GM18499 (cell line): Measurements from ENCODE around the gene SERPINA9.
"Not testable (repeated sequence)": the region's sequence is repeated elsewhere in the genome, so short reads cannot be mapped to it uniquely, and the experiment has no call there.

Experiments used
- ATAC-seq: cut with Tn5 transposase; IDR thresholded peaks from one replicate; pipeline ENCODE4 v1.9.1; 2021; ENCODE audit warnings: moderate number of reproducible peaks; ENCODE audit not compliant: insufficient read depth, unreplicated experiment

The SERPINA9 gene

GRCh38 chr14:94476023-94476422, at the start of gene SERPINA9:
Gene SERPINA9, minus strand, starts transcription at chr14:94476197. Its CDS starts 6,357 bp downstream, at chr14:94469840.
- no peak for ATAC-seq

- ATAC-seq = no peak
Measured at GRCh38 chr14:94524093-94524492, 48.1 kb upstream of the SERPINA9 start.

- ATAC-seq = no peak
Measured at GRCh38 chr14:94523265-94523664, 47.3 kb upstream of the SERPINA9 start.

GRCh38 chr14:94522115-94522724, 46.2 kb upstream of the SERPINA9 start:
- ATAC-seq = no peak

GRCh38 chr14:94521375-94522114, 45.5 kb upstream of the SERPINA9 start:
- no peak for ATAC-seq

- ATAC-seq = no peak
Measured at GRCh38 chr14:94517641-94518257, 41.8 kb upstream of the SERPINA9 start.

GRCh38 chr14:94517248-94517640, 41.2 kb upstream of the SERPINA9 start:
- ATAC-seq = no peak

GRCh38 chr14:94515856-94516255, 39.9 kb upstream of the SERPINA9 start:
- ATAC-seq = no peak

GRCh38 chr14:94515426-94515825, 39.4 kb upstream of the SERPINA9 start:
- ATAC-seq = no peak

- ATAC-seq = no peak
Measured at GRCh38 chr14:94514351-94514750, 38.4 kb upstream of the SERPINA9 start.

GRCh38 chr14:94510481-94510880, 34.5 kb upstream of the SERPINA9 start:
- not testable (repeated sequence) for ATAC-seq

GRCh38 chr14:94509356-94509755, 33.4 kb upstream of the SERPINA9 start, which contains the start of gene SERPINA12:
Gene SERPINA12, minus strand, starts transcription at chr14:94509469. Its CDS starts 11,072 bp downstream, at chr14:94498397.
- no peak for ATAC-seq

GRCh38 chr14:94505641-94506040, 29.6 kb upstream of the SERPINA9 start:
- no peak for ATAC-seq

GRCh38 chr14:94505206-94505605, 29.2 kb upstream of the SERPINA9 start:
- ATAC-seq = no peak

- ATAC-seq = no peak
Measured at GRCh38 chr14:94501588-94502516, 25.9 kb upstream of the SERPINA9 start.

GRCh38 chr14:94500264-94500663, 24.3 kb upstream of the SERPINA9 start:
- ATAC-seq = no peak

GRCh38 chr14:94499673-94500072, 23.7 kb upstream of the SERPINA9 start:
- no peak for ATAC-seq

GRCh38 chr14:94498215-94498614, 22.2 kb upstream of the SERPINA9 start:
- no peak for ATAC-seq

- no peak for ATAC-seq
Measured at GRCh38 chr14:94494085-94494484, 18.1 kb upstream of the SERPINA9 start.

- no peak for ATAC-seq
Measured at GRCh38 chr14:94491511-94491910, 15.5 kb upstream of the SERPINA9 start.
